HepG2 (cell line): Measurements from ENCODE around the gene SCAI. TPM values are rescaled to one million over a fixed set of nuclear protein-coding genes. Genes with fewer than 3 reads are reported as not detected.

Experiments
- ATAC-seq: fragments of 200-7000 bp; cut with Tn5 transposase; 3 replicates; pipeline ENCODE4 v1.9.1; 2020; ENCODE audit warnings: mild to moderate bottlenecking, moderate library complexity
- BruUV-seq: library from RNA; stranded (reverse); fragments of 400-500 nt; replicated peaks from 2 replicates; lab custom pipeline; 2021; lab: Mats Ljungman, UMichigan
- CTCF ChIA-PET: fragments of 300-600 bp; formaldehyde crosslinking; extraction: SDS; loops from one replicate; lab custom pipeline; 2021; ENCODE audit warnings: low total read pairs, inconsistent platforms, low intra/inter-chr PET ratio; lab: Yijun Ruan, JAX
- POLR2A ChIA-PET: fragments of 350-600 bp; sonication (Branson Sonifier 250); formaldehyde crosslinking; loops from one replicate; lab custom pipeline; 2020; ENCODE audit warnings: antibody characterized with exemption, inconsistent platforms; lab: Yijun Ruan, JAX
- DNase-seq: peaks from one replicate; pipeline ENCODE4 v3.0.0-alpha.2; 2015; ENCODE audit warnings: low spot score
- FAIRE-seq: peaks from 3 replicates; lab custom pipeline; 2011; peaks lifted over from hg19 to GRCh38; lab: Jason Lieb, UNC
- H2AFZ ChIP-seq: one replicate; pipeline ENCODE4 v1.6.1; 2011; ENCODE audit warnings: low read length, inconsistent platforms
- H3K27ac ChIP-seq: fragments of 300-600 bp; 3 replicates; pipeline ENCODE4 v1.8.0; 2011; ENCODE audit warnings: mixed run types, mild to moderate bottlenecking, mixed read lengths, low read length, inconsistent platforms; ENCODE audit not compliant: insufficient read depth; ENCODE audit errors: extremely low read length
- H3K27me3 ChIP-seq, 2 experiments: fragments of 200-600 bp in 1 of 2; 2 replicates in 1 of 2; 3 replicates in 1 of 2; pipeline versions ENCODE4 v1.6.0 to v1.8.0; 2011; ENCODE audit warnings: low read length in 2 of 2, mild to moderate bottlenecking in 2 of 2, moderate library complexity in 2 of 2, inconsistent platforms in 1 of 2; ENCODE audit not compliant: insufficient read depth in 2 of 2, control insufficient read depth in 1 of 2
- H3K36me3 ChIP-seq, 2 experiments: fragments of 200-600 bp in 1 of 2; replicated peaks in 1 of 2; 2 replicates in 1 of 2; 3 replicates in 1 of 2; pipeline versions ENCODE4 v1.5.1 to v1.8.0; 2011; ENCODE audit warnings: low read length in 2 of 2, inconsistent platforms in 1 of 2; ENCODE audit not compliant: insufficient read depth in 2 of 2, control insufficient read depth in 1 of 2
- H3K4me1 ChIP-seq: 2 replicates; pipeline ENCODE4 v1.5.1; 2012; ENCODE audit warnings: low read length, inconsistent platforms; ENCODE audit not compliant: insufficient read depth
- H3K4me2 ChIP-seq: 2 replicates; pipeline ENCODE4 v1.6.0; 2011; ENCODE audit warnings: low read depth, low read length, inconsistent platforms
- H3K4me3 ChIP-seq, 3 experiments: fragments of 200-600 bp in 1 of 3; sonication (generic), shearing (Covaris generic) in 1 of 3; replicated peaks in 1 of 3; 2 replicates each; pipeline ENCODE4 v1.5.1; 2011 to 2016; ENCODE audit warnings: low read length in 3 of 3, inconsistent platforms in 2 of 3, low read depth in 2 of 3, mild to moderate bottlenecking in 2 of 3, control low read depth in 1 of 3, mixed read lengths in 1 of 3; ENCODE audit not compliant: insufficient read depth in 1 of 3
- H3K79me2 ChIP-seq: one replicate; pipeline ENCODE4 v1.6.1; 2011; ENCODE audit warnings: low read length, inconsistent platforms; ENCODE audit not compliant: insufficient read depth
- H3K9ac ChIP-seq: 2 replicates; pipeline ENCODE4 v1.6.0; 2011; ENCODE audit warnings: mild to moderate bottlenecking, low read depth, low read length, inconsistent platforms; ENCODE audit not compliant: insufficient read depth
- H3K9me3 ChIP-seq: 2 replicates; pipeline ENCODE4 v1.5.1; 2012; ENCODE audit warnings: mild to moderate bottlenecking, low read length
- H4K20me1 ChIP-seq: 2 replicates; pipeline ENCODE4 v1.6.0; 2011; ENCODE audit warnings: inconsistent platforms, mild to moderate bottlenecking, low read length, moderate library complexity; ENCODE audit not compliant: insufficient read depth
- ATAD3A ChIP-seq: sonication (generic); formaldehyde crosslinking; IDR thresholded peaks from 2 replicates; pipeline ENCODE4 v1.4.0; 2020; ENCODE audit warnings: missing genetic modification reagents
- ATM ChIP-seq: fragments of 450-650 bp; IDR thresholded peaks from 2 replicates; pipeline ENCODE4 v1.7.1; 2017; ENCODE audit warnings: mild to moderate bottlenecking, borderline replicate concordance
- ERF ChIP-seq: IDR thresholded peaks from 2 replicates; pipeline ENCODE4 v1.6.1; 2018; ENCODE audit warnings: missing biosample characterization, missing genetic modification reagents
- HNF1B ChIP-seq: sonication (generic); formaldehyde crosslinking; IDR thresholded peaks from 2 replicates; pipeline ENCODE4 v1.5.1; 2020; ENCODE audit warnings: mild to moderate bottlenecking, moderate library complexity, missing genetic modification reagents
- NBN ChIP-seq: fragments of 450-650 bp; conservative IDR thresholded peaks from 2 replicates; pipeline ENCODE4 v1.6.1; 2017
- PAXIP1 ChIP-seq: sonication (generic); formaldehyde crosslinking; conservative IDR thresholded peaks from 2 replicates; pipeline ENCODE4 v1.4.0; 2020; ENCODE audit warnings: mild to moderate bottlenecking, missing genetic modification reagents, moderate library complexity
- PRDM10 ChIP-seq: sonication (generic); formaldehyde crosslinking; IDR thresholded peaks from 2 replicates; pipeline ENCODE4 v1.4.0; 2020; ENCODE audit warnings: low read depth, missing genetic modification reagents
- SP2 ChIP-seq: sonication (generic); formaldehyde crosslinking; IDR thresholded peaks from 2 replicates; pipeline ENCODE4 v1.5.1; 2020; ENCODE audit warnings: mild to moderate bottlenecking, missing genetic modification reagents
- ZNF501 ChIP-seq: sonication (generic); formaldehyde crosslinking; IDR thresholded peaks from 2 replicates; pipeline ENCODE4 v1.5.1; 2020; ENCODE audit warnings: mild to moderate bottlenecking, moderate library complexity, missing genetic modification reagents
- ZNF513 ChIP-seq: sonication (generic); formaldehyde crosslinking; conservative IDR thresholded peaks from 2 replicates; pipeline ENCODE4 v1.5.0; 2020; ENCODE audit warnings: missing genetic modification reagents
- WGBS: methylation state at CpG from one replicate; pipeline ENCODE4 v1.1.6; 2017; ENCODE audit warnings: low lambda C conversion rate; 5-methylcytosine and 5-hydroxymethylcytosine counted together
- in situ Hi-C: cut with HindIII; loops from 2 replicates; pipeline ENCODE4 v1.10.0; 2017; ENCODE audit warnings: low pct_unique_long_range_greater_than_20kb; ENCODE audit not compliant: extremely low pct_ligation_motif_present
- intact Hi-C: fragments of 100-400 bp; cut with micrococcal nuclease; formaldehyde crosslinking; loops from one replicate; pipeline ENCODE4 v1.10.0; 2022; ENCODE audit not compliant: unreplicated experiment
- polyA plus RNA-seq, 8 experiments: library from polyadenylated mRNA; depleted of rRNA in 3 of 8; stranded (reverse) in 7 of 8; unstranded in 1 of 8; fragments of >200 nt; fragmentation: Illumina TruSeq in 4 of 8; extraction: Trizol in 4 of 8; gene quantifications; 2 replicates each; pipeline versions ENCODE4 v1.2.1 to v1.2.3, GENCODE V29; 2011 to 2016; ENCODE audit warnings: low read depth in 4 of 8, missing spikeins in 1 of 8, mixed read lengths in 1 of 8; ENCODE audit not compliant: insufficient read depth in 1 of 8
- total RNA-seq, 5 experiments: library from RNA; depleted of rRNA; stranded (reverse); fragments of >200 nt; fragmentation: Illumina TruSeq; extraction: Trizol; gene quantifications; 2 replicates each; pipeline ENCODE4 v1.2.3, GENCODE V29; 2016; ENCODE audit warnings: low read depth in 1 of 5

Gene SCAI
- total and polyA plus RNA-seq, 2 of the 13 experiments (the other 11 are each of a cell fraction or from before 2014, with no cell fraction given), result 4.4 to 8.4 TPM

GRCh38 chr9:124972241-124972770, 171.0 kb downstream of the SCAI start (continued):
- TF ChIP-seq SP2 (no peak), PRDM10 (CRISPR knock-in tag) (no peak), ERF (CRISPR knock-in tag) (no peak), PAXIP1 (CRISPR knock-in tag) (no peak)

- H3K9me3 ChIP-seq, result no peaks in the 10 kb centered on the region
- H3K36me3 ChIP-seq, result peaks cover 8 to 11% of the 10 kb centered on the region in 2 experiments; a peak in 4 of 5 replicates
- H3K27ac ChIP-seq, result no peak overlapping the region
- H4K20me1 ChIP-seq, result no peaks in the 10 kb centered on the region
- no peak overlapping the region for H3K9ac ChIP-seq
- CTCF ChIA-PET, result no interaction called here
- H3K27me3 ChIP-seq, result no peaks in the 10 kb centered on the region
- H3K4me1 ChIP-seq, result no peaks in the 10 kb centered on the region
- POLR2A ChIA-PET, result no interaction called here
- WGBS, result 89% methylated on average over 2 of the region's 2 CpGs
- H3K4me2 ChIP-seq, result no peak overlapping the region
- DNase-seq, result no peak
- H3K79me2 ChIP-seq, result no peaks in the 10 kb centered on the region
- H2AFZ ChIP-seq, result no peak overlapping the region
- intact Hi-C loops (no loop called here), in situ Hi-C loops (no loop called here)
- no peak for ATAC-seq
- H3K4me3 ChIP-seq, result no peak overlapping the region
- BruUV-seq, result no TSS peak
- no peak for FAIRE-seq
- TF ChIP-seq ZNF513, result no peak
- no peak for TF ChIP-seq ZNF501 (CRISPR knock-in tag)
- no peak for TF ChIP-seq ATM
- no peak for TF ChIP-seq ATAD3A (CRISPR knock-in tag)
- no peak for TF ChIP-seq HNF1B (CRISPR knock-in tag)
- no peak for TF ChIP-seq NBN
Observed at GRCh38 chr9:124969401-124969800, 173.9 kb downstream of the SCAI start.
